ENCODE measurements around the gene PDZD11.

The PDZD11 gene

GRCh38 chrX:70279081-70279480 is 10.6 kb downstream of the PDZD11 start:
- TF ChIP-seq GATA2 (IDR thresholded peaks at IDR 0.05; ENCODE audit: low read depth, low read length), result no peak
- no peak for TF ChIP-seq GATA3 (IDR thresholded peaks at IDR 0.05; ENCODE audit: low read depth, low read length)

GRCh38 chrX:70268034-70268433 is 21.7 kb downstream of the PDZD11 start, which contains the start of gene ARR3:
Gene ARR3 (plus strand): TSS chrX:70268334. CDS start chrX:70269386, 1,052 bp downstream.
- no peak for TF ChIP-seq GATA3 (IDR thresholded peaks at IDR 0.05; ENCODE audit: low read depth, low read length)
- no peak for TF ChIP-seq GATA2 (IDR thresholded peaks at IDR 0.05; ENCODE audit: low read depth, low read length)

DNA sequence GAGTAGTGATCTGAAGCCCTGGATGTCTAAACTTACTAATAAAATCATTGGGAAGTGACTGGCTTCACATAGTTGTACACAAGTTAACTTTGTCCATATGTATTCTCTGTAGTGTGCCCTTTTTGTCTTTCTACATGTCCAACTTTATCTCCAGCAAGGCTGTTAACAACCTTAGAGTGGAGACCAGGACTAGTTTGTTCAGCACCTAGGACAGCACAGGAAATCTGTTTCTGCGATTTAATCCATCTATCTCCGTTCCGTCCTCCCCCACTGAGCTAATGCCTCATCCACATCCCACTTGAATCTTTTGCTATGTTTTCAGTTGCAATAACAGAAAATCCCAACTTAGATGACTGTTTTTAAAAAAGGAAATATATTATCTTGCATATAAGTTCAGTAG is 24.9 kb downstream of the PDZD11 start:
- TF ChIP-seq GATA2 (IDR thresholded peaks at IDR 0.05; ENCODE audit: low read depth, low read length) (no peak), GATA3 (IDR thresholded peaks at IDR 0.05; ENCODE audit: low read depth, low read length) (no peak)

GRCh38 chrX:70262952-70263567 is 26.7 kb downstream of the PDZD11 start:
- TF ChIP-seq GATA3 (IDR thresholded peaks at IDR 0.05; ENCODE audit: low read depth, low read length) (no peak), GATA2 (IDR thresholded peaks at IDR 0.05; ENCODE audit: low read depth, low read length) (no peak)

DNA sequence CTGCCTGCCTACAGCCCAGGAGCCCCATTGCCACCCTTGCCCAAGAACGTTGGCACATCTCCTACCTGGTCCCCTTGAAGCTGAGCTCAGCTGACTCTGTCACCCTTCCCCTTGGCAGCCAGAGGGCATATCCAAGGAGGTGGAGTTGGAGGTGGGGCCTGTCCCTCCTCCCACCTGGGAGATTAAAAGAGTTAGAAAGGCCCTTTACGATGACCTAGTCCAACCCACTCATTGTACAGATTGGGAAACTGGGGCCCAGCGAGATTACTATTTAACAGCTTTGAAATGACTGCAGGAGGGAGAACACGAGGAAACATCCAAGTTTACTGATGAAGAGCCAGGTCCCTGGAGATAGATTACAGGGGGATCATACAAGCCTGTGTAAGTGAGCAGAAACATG is 29.6 kb downstream of the PDZD11 start, which contains the start of gene P2RY4:
TSS of gene P2RY4 (minus strand) at position 101 of the 400 bp plus-strand sequence. CDS start 580 bp downstream, outside the sequence.
- TF ChIP-seq GATA3 (IDR thresholded peaks at IDR 0.05; ENCODE audit: low read depth, low read length), result no peak

DNA sequence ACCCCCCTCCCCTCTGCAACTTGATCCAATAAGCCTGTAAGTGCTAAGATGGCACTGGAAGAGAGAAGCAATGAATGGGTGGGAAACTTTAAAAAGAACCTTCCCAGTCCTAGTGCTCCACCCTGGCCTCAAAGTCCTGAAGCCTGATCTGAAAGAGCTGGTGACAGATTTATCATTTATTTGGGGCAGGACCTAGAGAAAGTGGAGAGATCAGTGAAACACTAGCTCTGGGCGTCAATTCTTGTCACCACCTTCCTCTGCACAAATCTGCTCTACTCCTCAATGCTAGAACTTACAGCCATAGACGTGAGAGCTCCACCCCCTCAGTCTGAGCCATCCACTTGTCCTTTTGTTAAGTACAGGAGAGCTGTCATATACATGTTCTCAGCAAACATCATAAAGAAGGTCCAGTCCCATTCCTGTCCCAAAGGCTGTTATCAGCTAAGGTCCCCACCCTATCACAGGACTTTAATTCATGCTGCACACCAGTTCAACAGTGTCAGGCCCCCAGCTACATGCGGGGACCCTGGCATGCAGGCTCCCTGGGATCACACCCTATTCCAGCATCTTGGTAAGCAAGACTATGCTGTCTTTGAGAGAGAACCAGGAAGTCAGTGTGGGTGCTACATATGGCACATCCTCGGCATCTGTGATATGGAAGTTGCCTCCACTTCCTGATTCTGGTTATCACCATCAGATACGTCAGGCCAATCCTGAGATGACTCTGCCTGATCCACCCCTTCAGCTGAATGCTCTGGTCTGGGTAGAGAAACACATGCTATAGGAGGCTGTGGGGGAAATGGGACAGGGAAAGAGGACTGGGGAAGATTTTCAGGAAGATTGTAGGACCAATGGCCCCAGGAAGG is 32.1 kb downstream of the PDZD11 start:
- TF ChIP-seq GATA3 (IDR thresholded peaks at IDR 0.05; ENCODE audit: low read depth, low read length) (no peak), GATA2 (IDR thresholded peaks at IDR 0.05; ENCODE audit: low read depth, low read length) (no peak)

DNA sequence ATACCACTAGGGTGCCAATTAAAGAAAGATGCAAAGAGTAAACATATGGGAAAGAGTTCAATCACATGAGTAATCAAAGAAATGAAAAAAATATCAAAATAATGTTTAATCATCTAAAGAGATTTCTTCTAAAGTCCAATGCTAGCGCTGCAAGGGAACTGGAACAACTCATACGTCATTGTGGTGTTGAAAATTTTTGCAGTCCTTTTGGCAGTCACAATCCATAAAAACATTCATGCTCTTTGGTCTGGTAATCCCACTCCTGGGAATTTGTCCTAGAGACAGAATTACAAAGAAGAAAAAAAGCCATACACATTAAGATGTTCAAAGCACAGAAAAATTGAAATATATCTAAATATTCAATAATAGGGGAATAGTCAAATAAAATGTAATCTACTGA is 34.3 kb downstream of the PDZD11 start:
- TF ChIP-seq GATA2 (IDR thresholded peaks at IDR 0.05; ENCODE audit: low read depth, low read length), result no peak
- no peak for TF ChIP-seq GATA3 (IDR thresholded peaks at IDR 0.05; ENCODE audit: low read depth, low read length)

- no peak for TF ChIP-seq GATA3 (IDR thresholded peaks at IDR 0.05; ENCODE audit: low read depth, low read length)
Measured at GRCh38 chrX:70254909-70255308, 34.8 kb downstream of the PDZD11 start.

DNA sequence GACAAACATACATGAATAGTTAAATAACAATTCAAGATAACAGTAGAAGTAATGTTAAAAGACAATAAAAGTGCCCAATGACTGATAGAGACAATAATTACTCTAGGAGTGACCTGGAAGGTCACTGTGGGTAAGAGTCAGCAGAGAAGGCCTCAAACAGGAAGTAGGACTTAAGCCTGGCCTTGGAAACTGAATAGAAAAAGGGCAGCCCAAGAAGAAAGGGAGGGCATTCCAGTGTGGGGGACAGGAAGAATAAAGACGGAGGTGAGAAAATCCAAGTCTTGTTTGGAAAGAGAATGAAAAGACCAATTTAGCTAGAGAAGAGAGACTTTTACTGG is 35.7 kb downstream of the PDZD11 start:
- TF ChIP-seq GATA3 (IDR thresholded peaks at IDR 0.05; ENCODE audit: low read depth, low read length) (no peak), GATA2 (IDR thresholded peaks at IDR 0.05; ENCODE audit: low read depth, low read length) (no peak)

DNA sequence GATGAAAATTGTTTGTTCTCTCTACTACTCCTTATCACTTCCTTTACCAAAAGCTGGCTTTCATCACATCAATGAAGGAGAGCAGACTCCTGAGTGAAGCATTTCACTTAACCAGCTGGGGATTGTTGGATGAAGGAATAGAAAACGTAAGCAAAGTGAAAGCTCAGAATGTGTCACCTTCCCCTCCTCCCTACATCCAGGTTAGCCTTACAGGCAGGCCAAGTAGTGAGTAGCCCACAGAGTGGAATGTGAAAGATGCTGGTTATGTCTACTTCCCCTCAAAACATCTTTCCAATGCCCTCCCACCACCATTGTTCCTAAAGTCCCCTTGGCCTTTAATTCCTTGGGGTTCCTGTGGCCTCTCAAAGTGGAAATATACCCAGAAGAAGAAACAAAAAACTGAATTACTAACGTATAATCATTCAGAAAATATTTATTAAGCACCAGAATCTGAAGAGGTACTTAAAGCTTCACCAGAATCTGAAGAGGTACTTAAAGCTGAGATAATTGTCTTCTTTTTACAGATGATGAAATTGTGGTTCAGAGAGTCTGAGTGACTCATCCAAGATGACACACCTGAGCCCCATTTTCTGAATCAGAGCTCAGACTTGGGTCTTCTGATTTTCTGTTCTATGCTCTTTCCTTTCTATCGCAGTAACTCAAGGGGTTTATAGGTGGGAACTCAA is 36.2 kb downstream of the PDZD11 start:
- TF ChIP-seq GATA3 (IDR thresholded peaks at IDR 0.05; ENCODE audit: low read depth, low read length) (no peak), GATA2 (IDR thresholded peaks at IDR 0.05; ENCODE audit: low read depth, low read length) (no peak)

- TF ChIP-seq GATA3 (IDR thresholded peaks at IDR 0.05; ENCODE audit: low read depth, low read length) (no peak), GATA2 (IDR thresholded peaks at IDR 0.05; ENCODE audit: low read depth, low read length) (no peak)
Measured at GRCh38 chrX:70252491-70252890, 37.2 kb downstream of the PDZD11 start.

GRCh38 chrX:70247252-70247651 is 42.5 kb downstream of the PDZD11 start:
- no peak for TF ChIP-seq GATA2 (IDR thresholded peaks at IDR 0.05; ENCODE audit: low read depth, low read length)
- TF ChIP-seq GATA3 (IDR thresholded peaks at IDR 0.05; ENCODE audit: low read depth, low read length), result no peak

- no peak for TF ChIP-seq GATA3 (IDR thresholded peaks at IDR 0.05; ENCODE audit: low read depth, low read length)
- no peak for TF ChIP-seq GATA2 (IDR thresholded peaks at IDR 0.05; ENCODE audit: low read depth, low read length)
Measured at GRCh38 chrX:70244881-70245280, 44.8 kb downstream of the PDZD11 start.

DNA sequence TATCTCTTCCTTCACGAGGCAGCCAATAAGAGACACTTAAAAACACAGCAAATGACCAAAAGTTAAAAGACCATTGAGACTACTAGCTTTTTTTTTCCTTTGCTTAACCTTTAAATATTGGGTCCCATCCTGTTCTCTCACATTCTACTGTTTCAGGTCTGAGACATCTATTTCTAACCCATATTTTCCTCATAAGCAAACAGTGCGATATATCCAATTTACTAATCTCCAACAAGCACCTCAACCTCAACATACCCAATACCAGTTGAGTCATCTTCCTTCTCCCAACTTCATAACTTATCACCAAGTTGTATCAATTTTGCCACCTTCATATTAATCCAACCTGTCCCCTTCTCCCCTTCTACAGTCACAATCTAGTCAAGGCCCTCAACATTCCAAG is 48.2 kb downstream of the PDZD11 start:
- TF ChIP-seq GATA2 (IDR thresholded peaks at IDR 0.05; ENCODE audit: low read depth, low read length), result no peak
- TF ChIP-seq GATA3 (IDR thresholded peaks at IDR 0.05; ENCODE audit: low read depth, low read length), result no peak

DNA sequence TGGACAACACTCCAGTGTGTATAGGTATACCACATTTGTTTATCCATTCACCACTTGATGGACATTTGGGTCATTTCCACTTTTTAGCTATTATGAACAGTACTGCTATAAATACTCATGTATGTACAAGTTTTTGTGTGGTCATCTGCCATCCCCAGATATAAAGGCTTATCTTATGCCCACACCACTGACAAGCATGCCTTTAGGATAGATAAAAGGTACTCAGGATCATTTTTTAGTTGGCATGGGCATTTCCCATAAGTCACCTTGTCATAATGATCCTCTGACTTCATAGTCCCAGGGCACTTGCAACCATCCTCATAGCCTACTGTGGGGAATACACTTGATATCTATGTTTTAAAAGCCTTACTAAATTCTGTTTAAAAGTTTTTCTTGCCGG is 49.0 kb downstream of the PDZD11 start:
- TF ChIP-seq GATA3 (IDR thresholded peaks at IDR 0.05; ENCODE audit: low read depth, low read length) (no peak), GATA2 (IDR thresholded peaks at IDR 0.05; ENCODE audit: low read depth, low read length) (no peak)

All from SH-SY5Y (cell line).